NCI-H82 (cell line): ENCODE results near the gene TIPRL.

Source experiments
- DNase-seq: peaks from one replicate; lab custom pipeline; 2025; lab: John Stamatoyannopoulos, UW

Gene TIPRL

DNA sequence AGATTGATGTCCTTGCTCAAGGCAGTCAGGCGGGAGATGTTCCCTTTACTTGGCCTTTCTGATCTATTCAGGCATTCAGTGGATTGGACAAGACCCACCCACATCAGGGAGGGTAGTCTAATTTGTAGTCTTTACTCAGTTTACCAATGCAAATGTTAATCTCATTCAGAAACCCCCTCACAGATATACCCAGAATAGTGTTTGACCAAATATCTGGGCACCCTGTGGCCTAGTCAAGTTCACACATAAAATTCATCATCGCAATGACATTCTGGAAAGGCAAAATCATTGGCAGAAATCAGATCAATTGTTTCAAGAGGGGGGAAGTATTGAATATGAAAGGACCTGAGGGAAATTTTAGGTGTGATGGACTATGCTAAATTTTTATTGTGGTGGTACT, 34.6 kb downstream of the TIPRL start:
- no peak for DNase-seq

DNA sequence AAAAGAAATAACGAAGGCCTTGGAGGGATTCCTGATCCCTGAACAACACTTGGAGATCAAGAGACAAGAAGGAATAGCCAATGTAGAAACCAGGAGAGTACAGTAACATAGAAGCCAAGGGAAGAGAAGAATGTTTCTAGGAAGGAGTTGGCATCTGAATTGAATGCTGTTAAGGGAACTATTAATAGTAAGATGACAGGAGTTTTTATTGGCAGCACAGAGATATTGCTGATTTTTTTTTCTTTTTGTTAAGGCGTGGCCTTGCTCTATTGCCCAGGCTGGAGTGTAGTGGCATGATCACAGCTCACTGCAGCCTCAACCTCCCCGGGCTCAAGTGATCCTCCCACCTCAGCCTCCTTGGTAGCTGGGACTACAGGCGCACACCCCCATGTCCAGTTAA, 37.4 kb downstream of the TIPRL start:
- DNase-seq, result no peak

DNA sequence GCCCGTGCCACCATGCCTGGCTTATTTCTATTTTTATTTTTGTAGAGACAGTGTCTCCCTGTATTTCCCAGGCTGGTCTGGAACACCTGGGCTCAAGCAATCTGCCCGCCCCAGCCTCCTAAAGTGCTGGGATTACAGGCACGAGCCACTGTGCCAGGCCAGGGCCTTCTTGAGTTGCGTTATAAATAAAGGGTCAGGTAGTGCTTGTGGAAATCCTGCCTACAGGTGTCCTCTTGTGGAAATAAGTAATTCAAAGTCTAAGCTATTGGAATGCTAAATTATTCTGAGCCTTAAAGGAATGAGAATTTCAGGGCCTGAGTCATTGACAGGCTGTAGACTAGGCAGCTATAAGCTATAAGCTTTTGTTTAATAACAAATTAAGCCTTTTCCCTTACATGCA, 38.9 kb downstream of the TIPRL start:
- no peak for DNase-seq

DNA sequence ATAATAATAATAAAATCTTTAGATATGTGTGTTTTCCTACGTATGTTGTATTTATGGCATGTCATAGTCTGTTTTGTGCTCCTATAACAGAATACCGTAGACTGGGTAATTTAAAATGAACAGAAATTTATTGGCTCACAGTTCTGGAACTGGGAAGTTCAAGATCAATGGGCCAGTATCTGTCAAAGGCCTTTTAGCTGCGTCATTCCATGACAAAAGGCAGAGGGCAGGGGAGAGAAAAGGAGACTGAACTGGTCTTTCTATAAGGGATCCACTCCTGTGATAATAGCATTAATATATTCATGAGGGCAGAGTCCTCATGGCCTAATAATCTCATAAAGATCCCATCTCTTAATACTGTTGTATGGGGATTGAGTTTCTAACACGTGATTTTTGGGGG, 39.9 kb downstream of the TIPRL start:
- DNase-seq, result peak; percentile 56

DNA sequence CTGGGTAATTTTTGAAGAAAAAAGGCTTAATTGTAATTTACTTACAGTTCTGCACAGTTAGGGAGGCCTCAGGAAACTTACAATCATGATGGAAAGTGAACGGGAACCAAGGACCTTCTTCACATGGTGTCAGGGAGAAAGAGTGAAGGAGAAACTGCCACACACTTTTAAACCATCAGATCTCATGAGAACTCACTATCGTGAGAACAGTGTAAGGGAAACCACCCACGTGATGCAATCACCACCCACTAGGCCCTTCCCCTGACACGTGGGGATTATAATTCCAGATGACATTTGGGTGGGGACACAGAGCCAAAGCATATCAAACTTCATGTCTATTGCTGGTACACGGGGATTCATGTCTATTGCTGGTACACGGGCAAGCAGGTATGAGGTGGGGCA, 41.7 kb downstream of the TIPRL start:
- no peak for DNase-seq

DNA sequence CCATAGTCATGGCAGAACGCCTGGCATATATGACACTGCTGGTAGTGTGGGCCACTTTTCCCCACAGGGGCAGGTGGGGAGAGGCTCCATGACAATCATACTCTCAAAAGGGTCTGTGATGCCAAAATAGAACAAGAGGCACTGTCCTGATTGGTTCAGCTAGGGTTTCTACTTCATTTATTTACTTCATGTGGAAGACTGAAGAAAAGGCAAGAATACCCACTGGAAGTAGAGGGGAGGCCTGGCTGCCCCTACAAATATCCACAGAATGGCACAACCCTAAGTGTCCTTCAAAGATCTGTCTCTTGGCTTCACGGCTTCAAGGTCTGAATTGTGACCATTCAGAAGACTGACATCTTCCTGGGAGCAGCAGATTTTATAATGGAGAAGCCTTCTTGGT, 42.5 kb downstream of the TIPRL start:
- DNase-seq, result no peak

DNA sequence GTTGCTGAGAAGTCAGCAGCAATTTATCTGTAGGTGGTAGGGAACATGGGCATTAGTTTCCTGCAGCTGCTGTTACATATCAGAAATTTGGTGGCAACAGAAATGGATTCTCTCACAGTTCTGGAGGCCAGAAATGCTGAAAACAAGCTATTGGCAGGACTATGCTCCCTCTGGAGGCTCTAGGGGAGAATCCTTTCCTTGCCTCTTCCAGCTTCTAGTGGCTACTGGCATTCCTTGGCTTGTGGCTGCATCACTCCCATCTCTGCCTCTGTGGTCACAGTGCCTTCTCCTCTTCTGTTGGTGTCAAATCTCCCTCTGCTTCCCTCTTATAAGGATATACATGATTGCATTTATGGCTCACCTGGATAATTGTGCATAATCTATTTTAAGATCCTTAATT, 44.5 kb downstream of the TIPRL start:
- no peak for DNase-seq

DNA sequence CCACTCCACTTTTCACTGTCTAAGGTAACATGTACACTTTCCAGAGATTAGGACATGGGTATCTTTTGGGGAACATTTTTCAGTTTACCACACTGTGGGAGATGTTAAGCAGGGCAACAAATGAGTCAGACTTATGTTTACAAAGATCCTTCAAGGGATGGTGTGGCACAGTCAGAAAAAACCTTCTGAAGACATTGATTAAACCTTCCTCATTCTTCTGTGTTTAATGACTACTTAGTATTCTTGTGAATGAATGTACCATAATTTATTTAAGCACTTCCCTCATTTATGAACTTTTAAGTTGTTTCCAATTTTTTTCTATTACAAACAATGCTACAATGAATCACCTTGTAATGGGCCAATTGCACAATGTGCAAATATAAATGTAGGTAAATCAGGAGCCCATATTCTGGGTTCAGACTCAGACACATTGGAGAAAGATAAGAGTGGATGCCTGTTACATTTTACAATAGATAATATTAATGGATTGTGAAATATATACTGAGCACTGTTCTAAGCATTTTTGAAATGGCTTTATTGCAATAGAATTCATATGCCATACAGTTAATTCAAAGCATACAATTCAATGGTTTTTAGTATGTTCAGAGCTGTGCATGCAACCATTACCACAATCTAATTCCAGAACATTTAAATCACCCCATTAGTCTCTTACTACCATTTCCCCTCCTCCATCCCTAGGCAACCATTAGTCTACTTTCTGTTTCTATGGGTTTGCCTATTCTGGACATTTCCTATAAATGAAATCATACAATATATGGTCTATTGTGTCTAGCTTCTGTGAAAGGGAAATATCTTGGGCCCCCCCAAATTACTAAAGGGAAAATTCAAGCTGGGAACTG, 45.1 kb downstream of the TIPRL start:
- no peak for DNase-seq

DNA sequence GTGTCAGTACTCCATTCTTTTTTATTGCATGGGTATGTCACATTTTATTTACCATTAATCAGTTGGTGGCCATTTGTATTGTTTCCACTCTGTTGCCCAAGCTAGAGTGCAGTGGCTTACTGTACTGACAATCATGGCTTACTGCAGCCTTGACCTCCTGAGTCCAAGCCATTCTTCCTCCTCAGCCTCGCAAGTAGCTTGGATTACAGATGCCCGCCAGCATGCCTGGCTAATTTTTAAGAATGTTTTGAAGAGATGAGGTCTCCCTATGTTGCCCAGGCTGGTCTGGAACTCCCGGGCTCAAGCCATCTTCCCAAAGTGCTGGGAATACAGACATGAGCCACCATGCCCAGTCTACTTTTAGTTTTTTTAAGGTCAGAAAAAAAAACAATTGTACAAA, 46.2 kb downstream of the TIPRL start:
- DNase-seq, result no peak

DNA sequence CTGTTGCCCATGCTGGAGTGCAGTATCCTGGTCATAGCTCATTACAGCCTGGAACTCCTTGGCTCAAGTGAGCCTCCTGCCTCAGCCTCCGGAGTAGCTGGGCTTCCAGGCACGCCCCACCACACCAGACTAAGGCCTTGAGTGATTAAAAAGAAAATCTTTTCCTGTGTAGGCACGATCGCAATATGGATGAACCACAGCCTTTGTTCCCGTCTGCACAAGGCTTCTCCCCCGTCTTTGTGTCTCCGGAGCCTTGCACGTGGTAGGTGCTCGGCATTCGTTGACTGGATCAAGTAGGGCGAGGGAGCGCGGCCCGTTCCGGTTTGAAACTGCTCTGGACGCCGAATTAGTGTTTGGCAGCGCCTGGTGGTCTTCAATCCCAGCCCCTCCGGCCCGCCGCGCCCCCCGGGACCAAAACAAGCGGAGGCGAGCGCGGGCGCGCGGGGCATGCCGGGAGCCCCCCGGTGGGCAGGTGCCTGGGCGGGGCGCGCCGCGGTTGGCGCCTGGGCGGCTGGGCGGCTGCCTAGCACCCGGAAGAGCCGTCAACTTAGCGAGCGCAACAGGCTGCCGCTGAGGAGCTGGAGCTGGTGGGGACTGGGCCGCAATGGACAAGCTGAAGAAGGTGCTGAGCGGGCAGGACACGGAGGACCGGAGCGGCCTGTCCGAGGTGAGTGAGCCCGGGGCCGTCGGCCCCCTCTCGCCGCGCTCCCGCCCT, 46.9 kb downstream of the TIPRL start, which contains the start of gene SFT2D2:
TSS of gene SFT2D2 (plus strand) at position 529 of the 715 bp plus-strand sequence. CDS start at position 605, 76 bp downstream.
- DNase-seq, result peak; percentile 91

DNA sequence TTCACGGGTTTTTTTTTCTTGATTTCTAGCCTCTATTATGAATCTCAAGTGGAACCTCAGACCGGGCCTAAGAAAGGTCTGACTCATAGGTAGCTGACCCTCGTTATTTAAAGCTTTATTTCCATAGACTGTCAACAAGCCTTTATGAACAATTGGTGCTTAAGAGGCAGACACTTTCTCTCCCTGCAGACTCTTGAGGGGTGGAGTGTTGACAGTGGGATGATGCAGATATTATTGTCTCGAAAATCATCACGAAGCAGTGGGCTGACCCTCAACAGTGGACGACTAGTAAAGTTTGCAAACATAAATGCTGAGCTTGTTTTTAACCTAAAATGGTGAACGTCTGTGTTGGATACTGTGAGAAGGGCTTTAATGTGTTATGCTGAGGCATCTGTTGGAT, 48.9 kb downstream of the TIPRL start:
- DNase-seq, result no peak

DNA sequence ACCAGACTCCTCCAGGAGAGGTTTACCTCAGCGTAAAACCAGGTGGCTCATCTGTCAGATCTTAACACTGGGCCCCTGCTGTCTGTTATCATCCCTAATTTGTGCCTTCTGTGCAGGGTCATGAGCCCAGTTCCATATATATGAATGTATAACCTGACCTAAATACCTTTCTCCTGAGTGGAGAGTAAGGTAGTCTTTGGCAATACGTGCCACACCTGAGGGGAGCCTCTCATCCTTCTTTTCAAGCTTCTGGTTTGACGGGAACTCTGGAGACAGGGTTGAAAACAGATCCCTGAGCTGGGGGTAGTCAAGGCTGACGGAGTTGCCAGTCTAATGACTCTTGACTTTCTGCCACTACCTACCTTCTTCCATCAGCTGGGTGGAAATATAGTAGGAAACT, 51.1 kb downstream of the TIPRL start:
- no peak for DNase-seq

DNA sequence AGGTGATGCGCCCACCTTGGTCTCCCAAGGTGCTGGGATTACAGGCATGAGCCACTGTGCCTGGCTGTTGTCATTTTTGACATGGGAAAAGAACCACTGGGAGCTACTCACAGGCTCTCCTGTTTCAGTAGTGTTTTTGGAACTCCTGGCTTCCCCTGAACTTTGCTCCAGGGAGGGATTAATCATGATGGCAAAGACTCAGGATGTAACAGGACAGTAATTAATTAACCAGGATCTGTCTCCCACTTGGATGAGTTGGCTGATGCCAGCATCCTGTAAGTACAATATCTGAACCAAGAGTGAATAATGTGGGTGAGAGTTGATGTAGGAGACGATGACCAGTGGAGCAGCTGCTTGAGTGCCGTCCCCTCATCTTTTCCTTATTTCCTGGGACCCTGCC, 51.9 kb downstream of the TIPRL start:
- no peak for DNase-seq

DNA sequence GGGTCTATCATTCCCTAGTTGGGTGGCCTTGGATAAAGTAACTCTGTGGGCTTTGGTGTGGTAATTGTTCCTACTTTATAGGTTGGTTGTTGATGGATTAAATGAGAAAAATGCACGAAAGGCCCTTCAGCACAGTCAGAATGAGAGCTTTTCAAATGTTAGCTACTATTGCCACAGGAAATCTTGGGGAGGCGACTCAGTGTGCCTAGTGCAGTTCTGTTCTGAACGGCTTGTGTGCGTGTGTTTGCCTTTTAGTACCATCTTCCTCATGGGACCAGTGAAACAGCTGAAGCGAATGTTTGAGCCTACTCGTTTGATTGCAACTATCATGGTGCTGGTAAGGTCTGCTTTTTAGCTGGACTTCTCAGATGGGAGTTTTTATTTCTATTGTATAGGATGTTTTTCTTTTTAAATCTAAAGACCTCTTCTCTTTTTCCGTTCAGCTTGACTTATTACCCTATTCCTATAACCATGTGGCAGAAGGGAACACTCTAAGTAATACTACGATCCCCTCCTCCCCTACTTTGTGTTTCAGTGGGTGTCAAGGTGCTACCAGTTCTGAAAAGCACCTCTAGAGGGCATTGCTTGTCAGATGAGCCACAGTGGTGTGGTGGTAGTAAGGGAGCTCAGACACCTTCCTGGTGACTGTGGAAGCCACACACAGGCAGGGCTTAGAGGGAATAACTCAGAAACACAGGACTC, 56.2 kb downstream of the TIPRL start:
- DNase-seq, result peak; percentile 80

DNA sequence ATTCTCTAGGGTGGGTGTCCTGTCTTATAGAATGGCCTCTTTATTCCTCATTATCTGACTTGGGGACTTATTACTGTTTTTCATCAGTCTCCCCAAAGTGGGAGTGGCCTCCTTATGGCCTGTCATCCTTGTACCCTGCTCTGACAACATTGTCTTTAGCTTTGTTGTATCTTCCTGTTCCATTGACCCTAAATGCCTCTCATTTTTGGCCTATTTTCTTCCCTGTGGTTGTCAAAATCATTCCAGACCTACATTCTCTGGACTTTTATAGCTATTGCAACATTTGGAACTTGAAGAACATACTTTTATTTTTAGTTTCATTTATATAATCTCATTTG, 56.8 kb downstream of the TIPRL start:
- DNase-seq, result no peak

DNA sequence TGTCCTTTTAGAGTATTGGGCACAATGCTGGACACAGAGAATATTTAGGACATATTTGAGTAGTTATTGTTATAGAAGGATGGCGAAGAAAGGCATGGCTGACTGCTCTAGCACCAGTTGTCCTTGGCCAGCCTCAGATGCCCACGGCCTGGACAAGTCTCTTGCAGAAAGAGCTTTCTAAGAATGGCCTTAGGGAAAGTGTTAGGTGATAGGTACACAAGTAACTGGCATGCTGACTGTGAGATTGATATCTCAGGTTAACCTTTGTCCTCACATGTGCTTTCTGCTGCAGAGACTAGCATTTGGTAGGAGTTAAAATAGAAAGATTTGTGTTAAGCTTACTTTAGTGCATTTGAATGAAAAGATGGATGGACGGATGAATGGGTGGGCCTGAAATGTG, 57.2 kb downstream of the TIPRL start:
- no peak for DNase-seq

DNA sequence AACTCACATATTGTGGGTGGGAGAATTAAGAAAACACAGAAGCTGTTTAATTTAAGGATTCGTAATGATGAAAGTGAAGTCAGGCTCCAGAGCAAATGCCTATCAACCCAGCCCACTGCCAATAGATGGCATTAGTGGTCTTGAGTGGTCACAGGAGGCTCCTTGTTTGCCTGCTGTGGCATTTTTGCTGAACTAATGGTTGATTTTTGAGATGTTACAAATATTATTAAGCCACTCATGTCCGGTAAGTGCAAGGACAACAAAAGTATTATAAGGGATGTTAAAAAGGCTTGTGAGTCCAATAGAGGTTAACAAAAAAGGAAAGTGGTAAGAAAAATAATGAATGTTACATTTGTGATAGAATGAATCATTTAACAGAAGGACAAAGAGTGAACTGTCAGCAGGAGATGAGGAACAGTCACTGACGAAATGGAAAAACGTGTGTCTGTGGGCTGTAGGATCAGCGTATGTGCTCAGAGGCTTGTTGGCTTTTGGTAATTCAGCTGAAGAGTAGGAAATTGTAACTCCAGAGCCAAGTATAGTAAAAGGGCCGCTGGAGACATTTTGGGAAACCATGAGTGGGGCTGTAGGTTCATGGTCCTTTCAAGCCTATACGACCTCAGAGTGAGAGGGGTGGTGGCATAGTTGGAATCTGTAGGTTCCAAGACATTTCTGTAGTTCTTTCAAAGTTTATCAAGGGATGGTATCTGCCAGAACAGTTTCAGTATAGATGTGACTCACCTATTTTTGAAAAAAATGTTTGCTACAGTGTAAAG, 58.3 kb downstream of the TIPRL start:
- DNase-seq, result no peak

DNA sequence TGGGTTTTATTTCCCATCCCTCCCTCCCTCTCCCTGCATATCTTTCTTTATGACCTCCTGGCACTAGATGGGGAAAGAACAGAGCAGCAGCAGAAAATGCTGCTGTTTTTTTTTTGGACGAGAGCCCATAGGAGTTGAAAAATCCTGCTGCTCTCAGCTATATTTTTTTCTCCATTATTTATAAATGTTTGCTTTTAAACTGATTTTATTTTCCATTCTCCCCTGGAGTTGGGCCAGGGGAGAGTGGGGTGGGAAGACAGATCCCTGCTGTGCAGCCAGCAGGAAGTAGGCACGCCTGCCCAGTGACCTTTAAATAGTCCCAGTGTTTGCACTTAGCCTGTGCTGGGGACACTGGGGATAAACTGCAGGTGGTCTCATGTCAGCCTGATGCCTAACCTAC, 64.4 kb downstream of the TIPRL start:
- no peak for DNase-seq

DNA sequence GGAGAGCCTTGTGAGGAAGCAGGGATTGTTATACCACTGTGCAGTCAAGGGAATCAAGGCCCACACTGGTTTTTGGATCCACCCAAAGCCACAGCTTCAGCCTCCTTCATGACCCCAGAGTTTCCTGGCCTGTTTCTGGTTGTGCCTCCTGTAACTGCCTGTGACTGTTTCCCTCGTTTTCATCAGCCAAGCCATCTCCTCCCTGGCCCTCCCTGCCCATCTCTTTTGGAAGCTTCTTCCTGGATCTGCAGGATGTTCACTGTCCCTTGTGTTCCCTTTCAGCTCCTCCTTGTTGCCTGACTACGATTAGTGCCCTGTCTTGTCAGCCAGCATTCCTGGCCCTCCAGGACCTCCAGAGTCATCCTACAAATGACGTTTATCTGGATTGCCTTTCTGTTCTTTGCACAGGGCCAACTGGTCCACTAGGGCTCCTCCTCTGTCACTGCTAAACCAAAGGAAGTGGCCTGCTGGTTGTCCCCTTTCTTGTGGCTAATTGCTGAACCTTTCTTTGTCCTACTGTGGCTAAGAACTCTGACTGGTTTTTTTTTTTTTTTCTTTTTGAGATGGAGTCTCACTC, 65.0 kb downstream of the TIPRL start:
- no peak for DNase-seq

DNA sequence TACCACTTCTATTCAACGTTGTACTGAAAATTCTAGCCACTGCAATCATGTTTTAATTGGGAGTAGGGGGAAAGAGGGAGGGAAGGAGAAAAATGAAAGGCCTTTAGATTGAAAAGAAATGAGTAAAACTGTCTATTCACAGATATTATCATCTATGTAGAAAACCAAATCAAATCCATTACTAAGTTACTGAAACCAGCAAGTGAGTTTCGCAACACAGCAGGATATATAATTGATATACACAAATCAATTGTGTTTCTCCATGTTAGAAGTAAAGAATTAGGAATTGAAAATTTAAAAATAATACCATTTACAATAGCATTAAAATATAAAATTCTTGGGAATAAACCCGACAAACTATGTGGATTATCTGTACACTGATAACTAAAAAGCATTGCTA, 66.3 kb downstream of the TIPRL start:
- DNase-seq, result no peak

DNA sequence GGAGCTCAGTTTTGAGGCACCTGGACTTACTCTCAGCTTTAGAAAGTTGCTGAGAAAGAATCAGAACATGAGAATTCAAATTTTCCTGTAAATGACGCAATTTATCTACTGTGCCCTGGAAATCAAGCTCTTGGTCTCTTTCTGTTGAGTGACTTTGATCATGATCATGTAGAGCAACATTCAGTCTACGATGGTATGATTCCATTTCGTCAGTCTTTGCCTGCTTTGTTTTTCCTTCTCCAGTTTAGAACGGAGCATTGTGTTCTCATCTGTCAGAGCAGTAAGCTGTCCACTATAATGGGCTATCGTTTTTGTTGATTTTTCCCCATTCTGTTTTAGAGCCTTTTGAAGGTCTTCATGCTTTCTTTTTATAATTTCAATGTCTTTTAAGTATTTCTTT, 67.7 kb downstream of the TIPRL start:
- DNase-seq, result no peak
